Measurements from ENCODE around the gene ZDHHC8.

The ZDHHC8 gene

GRCh38 chr22:20096574-20097420 is 34.8 kb upstream of the ZDHHC8 start:
- H3K4me3 ChIP-seq (replicated peaks in 1 of 2; ENCODE audit: low read depth in 2 of 2, low read length in 2 of 2): no peak overlapping the region
- DNase-seq (ENCODE audit: low read depth in 2 of 2): no peak
- TF ChIP-seq CTCF (IDR thresholded peaks at IDR 0.05; ENCODE audit: low read depth, low read length): no peak

GRCh38 chr22:20099099-20099711 is 32.4 kb upstream of the ZDHHC8 start:
- H3K4me3 ChIP-seq (replicated peaks in 1 of 2; ENCODE audit: low read depth in 2 of 2, low read length in 2 of 2): no peak overlapping the region
- TF ChIP-seq CTCF (IDR thresholded peaks at IDR 0.05; ENCODE audit: low read depth, low read length): no peak
- no peak for DNase-seq (ENCODE audit: low read depth in 2 of 2)

- TF ChIP-seq CTCF (IDR thresholded peaks at IDR 0.05; ENCODE audit: low read depth, low read length): no peak
- DNase-seq (ENCODE audit: low read depth in 2 of 2): no peak
- no peak overlapping the region for H3K4me3 ChIP-seq (replicated peaks in 1 of 2; ENCODE audit: low read depth in 2 of 2, low read length in 2 of 2)
These were observed 30.0 kb upstream of the ZDHHC8 start for GRCh38 chr22:20101638-20102037.

GRCh38 chr22:20102203-20102780 is 29.3 kb upstream of the ZDHHC8 start:
- no peak for TF ChIP-seq CTCF (IDR thresholded peaks at IDR 0.05; ENCODE audit: low read depth, low read length)
- H3K4me3 ChIP-seq (replicated peaks in 1 of 2; ENCODE audit: low read depth in 2 of 2, low read length in 2 of 2): no peak overlapping the region
- no peak for DNase-seq (ENCODE audit: low read depth in 2 of 2)

- TF ChIP-seq CTCF (IDR thresholded peaks at IDR 0.05; ENCODE audit: low read depth, low read length): no peak
- DNase-seq (ENCODE audit: low read depth in 2 of 2): no peak
- no peak overlapping the region for H3K4me3 ChIP-seq (replicated peaks in 1 of 2; ENCODE audit: low read depth in 2 of 2, low read length in 2 of 2)
These were observed 26.0 kb upstream of the ZDHHC8 start for GRCh38 chr22:20105456-20106204.

- no peak overlapping the region for H3K4me3 ChIP-seq (replicated peaks in 1 of 2; ENCODE audit: low read depth in 2 of 2, low read length in 2 of 2)
- TF ChIP-seq CTCF (IDR thresholded peaks at IDR 0.05; ENCODE audit: low read depth, low read length): no peak
- DNase-seq (ENCODE audit: low read depth in 2 of 2): no peak
These were observed 25.3 kb upstream of the ZDHHC8 start for GRCh38 chr22:20106205-20106848.

All from cardiac fibroblast (primary cell).